Activated T-helper 9 cell treated with anti-CD3 and anti-CD28 coated beads, Interleukin-2, amount 50 U/mL, for 16 hours (primary cell): ENCODE results near the gene ELMOD1.

Source experiments
- DNase-seq: peaks from one replicate; pipeline ENCODE4 v3.0.0-alpha.2; 2020; ENCODE audit warnings: low read depth

ELMOD1 gene

DNA sequence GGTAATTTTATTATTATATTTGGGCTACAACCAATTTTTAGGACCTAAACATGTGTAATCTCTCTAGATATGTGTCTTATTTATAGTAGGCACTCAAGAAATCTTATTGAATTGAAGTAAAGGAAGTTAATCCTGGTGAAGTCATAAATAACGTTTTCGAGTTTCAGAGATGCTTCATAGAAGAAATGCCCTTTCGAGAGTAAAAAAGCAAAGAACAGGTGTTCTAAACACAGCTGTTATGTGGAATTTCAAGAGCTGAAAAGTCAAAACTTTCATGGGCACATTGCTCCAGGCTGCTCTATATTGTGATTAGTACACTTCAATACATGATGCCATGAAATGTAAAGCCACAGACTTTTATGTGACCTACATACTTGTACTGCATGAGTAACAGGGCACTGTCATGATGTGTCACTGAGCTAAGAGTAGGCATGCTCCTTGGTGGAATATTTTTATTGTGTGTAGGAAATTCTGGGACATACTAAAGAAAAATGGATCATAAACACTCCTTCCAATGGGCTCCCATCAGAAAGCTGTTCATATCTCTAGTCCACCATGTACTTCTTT, 7.2 kb upstream of the ELMOD1 start:
- DNase-seq = no peak

DNA sequence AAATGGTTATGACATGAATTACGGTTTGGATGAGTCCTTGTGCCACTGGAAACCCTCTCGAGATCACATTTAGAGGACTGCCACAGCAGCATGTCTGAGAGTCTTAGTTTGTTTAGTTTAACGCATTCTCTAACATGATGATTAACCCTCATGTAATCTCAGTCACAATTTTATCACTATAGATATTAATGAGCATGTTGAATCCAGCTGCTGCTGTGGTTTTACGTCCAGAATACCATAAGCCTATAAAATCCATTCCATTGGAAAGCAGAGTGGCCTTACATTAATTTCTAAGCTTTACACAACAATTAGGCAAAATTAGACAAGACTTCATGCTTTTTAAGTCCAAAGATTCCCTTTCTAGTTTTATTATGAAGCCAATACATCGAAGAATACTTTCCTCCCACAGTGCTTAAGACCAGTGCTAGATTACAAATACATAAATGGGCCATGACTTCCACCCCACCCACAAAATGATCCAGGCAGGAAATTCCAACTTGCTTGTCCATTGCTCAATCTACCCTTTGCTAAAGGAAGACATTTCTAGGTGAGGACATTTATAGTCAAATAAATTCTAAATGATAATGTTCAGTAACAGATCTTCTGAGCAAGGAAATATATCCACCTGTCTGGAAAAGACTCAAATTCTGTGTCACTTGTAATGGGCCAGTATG, 3.5 kb upstream of the ELMOD1 start:
- no peak for DNase-seq

- DNase-seq = peak; percentile 21
Observed at GRCh38 chr11:107591378-107592230, 657 bp downstream of the ELMOD1 start.

DNA sequence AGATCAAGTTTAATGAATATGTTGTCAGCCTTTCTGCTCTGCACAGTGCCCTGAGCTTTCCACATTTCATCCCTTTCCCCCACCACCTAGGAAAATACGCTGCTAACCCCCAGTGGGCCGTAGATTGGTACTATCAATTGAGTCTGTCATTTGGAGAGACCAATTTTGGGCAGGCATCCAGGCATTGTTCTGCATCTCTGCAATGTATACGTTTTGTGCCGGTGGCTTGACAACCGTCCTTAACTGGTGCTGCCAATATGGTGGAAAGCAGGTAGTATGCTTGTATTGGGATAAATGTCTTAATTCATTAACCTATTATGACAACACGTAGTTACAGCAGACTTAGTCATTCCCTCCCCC, 1.3 kb downstream of the ELMOD1 start:
- DNase-seq = no peak

GRCh38 chr11:107592813-107593212, 1.9 kb downstream of the ELMOD1 start:
- no peak for DNase-seq

GRCh38 chr11:107593951-107594350, 3.0 kb downstream of the ELMOD1 start:
- DNase-seq = no peak

DNA sequence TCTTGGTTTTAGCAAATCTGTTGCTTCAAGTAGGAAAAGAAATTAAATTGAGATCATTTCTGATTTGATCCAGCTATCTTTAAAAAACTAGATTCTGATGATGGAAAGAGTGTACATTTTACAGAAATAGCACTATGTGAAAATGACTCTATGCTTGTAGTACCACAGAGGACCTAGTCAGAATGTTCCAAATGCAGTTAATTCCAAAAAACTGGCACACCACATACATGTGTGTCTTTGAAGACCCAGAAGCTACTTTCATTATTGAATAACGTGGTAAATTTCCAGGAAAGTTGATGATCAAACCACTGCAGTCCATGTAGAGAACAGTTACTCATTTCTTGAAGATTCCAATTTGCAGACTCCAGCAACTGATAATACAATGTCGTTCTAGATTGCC, 3.8 kb downstream of the ELMOD1 start:
- no peak for DNase-seq

- DNase-seq = no peak
Observed at GRCh38 chr11:107598225-107599139, 7.5 kb downstream of the ELMOD1 start.

DNA sequence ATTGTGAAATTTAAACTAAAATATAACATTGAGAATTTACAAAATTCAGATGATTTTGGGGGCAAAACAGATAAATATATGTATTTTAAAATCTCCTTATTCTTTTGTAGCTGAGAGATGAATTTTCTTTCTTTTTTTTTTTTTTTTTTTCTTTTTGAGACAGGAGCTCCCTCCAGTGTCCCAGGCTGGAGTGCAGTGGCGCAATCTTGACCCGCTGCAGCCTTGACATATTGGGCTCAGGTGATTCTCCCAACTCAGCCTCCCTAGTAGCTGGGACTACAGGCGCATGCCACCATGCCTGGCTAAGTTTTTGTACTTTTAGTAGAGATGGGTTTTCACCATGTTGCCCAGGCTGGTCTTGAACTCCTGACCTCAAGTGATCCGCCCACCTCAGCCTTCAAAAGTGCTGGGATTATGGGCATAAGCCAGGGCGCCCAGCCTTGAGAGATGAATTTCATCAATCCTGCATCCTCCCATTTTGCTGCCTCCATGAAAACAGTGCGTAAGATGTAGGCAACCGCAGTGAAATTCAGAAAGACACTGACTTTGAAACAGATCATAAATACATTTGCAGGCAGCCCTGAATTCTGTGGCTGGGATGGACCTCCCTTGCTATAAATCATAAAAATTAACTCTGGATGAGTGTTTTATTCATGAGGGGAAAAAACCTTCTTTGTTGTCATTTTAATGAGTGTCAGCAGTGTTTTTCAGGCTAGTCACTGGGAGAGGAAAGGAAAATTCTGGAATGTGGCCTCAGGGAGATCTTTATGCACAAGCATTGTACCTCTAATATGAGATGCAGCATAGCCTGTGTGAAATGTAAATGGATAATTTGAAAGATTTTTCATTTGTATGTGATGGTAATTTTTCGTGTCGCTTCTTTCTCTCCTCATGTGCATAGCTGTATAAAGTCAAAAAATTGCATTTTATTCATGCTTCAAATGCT, 14.4 kb downstream of the ELMOD1 start:
- no peak for DNase-seq

DNA sequence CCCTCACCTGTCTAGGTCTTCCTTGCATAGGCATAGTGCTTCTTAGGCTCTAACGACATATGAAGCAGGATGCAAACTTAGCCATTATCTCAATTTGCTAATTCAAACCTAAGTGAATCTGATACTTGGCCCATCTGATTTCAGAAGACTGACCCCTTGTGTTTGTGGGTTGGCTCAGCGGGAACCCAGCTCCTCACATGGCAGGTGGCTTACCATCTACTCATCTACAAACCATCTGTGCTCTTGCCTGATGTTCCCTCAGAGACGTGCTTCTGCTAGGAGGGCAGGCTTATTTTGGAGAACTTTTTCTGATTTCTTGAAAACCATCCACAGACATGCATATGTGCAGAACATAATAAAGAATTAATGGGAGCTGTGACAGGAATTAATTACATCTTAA, 15.2 kb downstream of the ELMOD1 start:
- no peak for DNase-seq

DNA sequence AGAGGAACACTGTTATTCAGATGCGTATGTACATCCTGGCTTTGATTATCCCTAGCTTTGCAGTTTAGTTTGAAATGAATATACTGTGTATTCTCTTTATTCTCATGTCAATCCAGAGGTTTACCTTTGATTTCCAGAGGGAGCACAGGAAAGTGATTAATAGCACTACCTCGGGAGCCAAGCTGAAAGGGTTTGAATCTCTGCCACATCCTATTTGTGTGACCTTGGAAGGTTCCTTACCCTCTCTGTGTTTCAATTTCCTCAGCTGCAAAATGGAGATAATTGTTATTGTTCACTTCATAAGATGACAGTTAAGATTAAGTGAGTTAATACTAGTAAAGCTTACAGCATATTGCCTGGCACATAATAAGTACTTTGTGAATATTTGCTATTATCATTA, 17.9 kb downstream of the ELMOD1 start:
- no peak for DNase-seq

GRCh38 chr11:107609400-107610218, 18.7 kb downstream of the ELMOD1 start:
- no peak for DNase-seq

GRCh38 chr11:107612445-107612844, 21.5 kb downstream of the ELMOD1 start:
- no peak for DNase-seq

DNA sequence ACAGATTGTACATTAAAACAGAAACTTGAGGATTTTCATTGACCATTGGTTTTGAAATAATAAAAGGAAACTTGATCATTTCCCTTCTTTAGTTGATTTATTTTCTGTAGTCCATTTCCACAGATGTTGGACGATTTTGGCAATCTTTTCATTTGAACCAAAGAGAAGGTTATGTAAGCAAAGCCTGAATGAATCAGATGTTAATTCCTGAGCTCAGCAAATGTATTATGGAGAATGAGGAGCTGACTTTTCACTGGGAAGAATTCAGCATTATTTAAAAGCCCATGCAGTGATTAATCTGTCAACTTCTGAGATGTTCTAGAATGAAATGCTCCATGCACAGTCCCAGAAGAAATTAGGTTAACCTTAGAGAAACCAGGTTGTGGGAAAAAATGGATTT, 29.0 kb downstream of the ELMOD1 start:
- no peak for DNase-seq

- no peak for DNase-seq
Observed at GRCh38 chr11:107621081-107621480, 30.1 kb downstream of the ELMOD1 start.

DNA sequence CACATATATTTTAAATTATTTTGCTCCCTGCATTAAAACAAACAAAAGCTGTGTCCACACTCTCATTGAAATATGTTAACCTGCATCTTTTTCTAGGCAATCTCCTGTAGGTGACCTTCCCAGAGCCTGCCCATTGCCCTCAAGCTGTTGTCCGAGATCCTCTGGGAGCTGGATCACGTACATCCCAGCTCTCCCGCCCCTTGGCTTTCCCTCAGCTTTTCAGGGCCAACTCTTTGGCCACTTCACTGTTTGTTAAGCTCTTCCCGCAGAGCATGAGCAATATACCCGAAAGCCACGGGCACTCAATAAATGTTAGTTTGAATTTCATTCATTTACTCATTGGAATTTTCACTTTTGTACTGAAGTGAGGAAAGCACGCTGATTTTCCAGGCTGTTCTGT, 32.2 kb downstream of the ELMOD1 start:
- no peak for DNase-seq

GRCh38 chr11:107624983-107625684, 34.2 kb downstream of the ELMOD1 start:
- no peak for DNase-seq

DNA sequence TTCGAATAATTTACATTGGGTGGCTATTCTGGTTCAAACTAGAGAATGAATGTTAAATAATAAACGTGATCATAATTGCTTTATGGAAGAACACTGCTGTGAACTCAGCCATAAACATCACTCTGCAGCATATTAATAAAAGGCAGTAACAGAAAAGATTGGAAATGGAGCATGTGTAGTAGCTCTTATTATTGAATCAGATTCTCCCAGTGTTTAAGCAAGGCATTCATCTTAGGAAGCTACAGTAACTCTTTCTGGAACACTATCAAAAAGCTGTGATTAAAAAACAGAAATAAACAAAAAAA, 34.7 kb downstream of the ELMOD1 start:
- no peak for DNase-seq

GRCh38 chr11:107631043-107631442, 40.1 kb downstream of the ELMOD1 start:
- no peak for DNase-seq

GRCh38 chr11:107631931-107632330, 41.0 kb downstream of the ELMOD1 start:
- no peak for DNase-seq
